ENCODE measurements around the gene PRKCE.

Gene PRKCE

DNA sequence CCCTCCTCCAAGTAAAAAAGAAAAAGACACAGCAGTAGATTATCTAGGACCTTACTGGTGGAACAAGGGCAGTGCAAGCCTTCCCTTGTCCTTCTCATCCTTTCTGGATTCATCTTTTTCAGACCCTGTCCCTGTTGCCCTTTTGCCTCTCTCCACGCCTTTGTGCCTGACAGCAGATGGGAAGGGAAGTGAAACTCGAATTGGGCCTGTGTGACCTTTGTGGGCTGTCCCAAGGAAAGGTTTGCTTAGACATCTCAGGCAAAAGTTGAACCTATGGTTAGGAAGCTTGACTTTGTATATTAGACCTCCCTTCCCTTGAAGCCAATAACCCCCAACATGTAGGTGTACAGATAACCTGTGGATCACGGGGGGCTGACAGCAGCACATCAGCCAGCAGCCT lies 185.3 kb downstream of the PRKCE start:
- WGBS, 2 experiments (ENCODE audit: insufficient coverage in 2 of 2) = 90% methylated on average over 2 of the region's 3 CpGs; no CpG with 5 or more reads in 1 of the 2 experiments
- peaks cover 4% of the 10 kb centered on the region for H3K4me1 ChIP-seq (ENCODE audit: control insufficient read depth, insufficient read depth, low read length, poor library complexity, severe bottlenecking)
- H3K4me3 ChIP-seq (ENCODE audit: extremely low read depth, insufficient read depth, low read length, poor library complexity, severe bottlenecking) = no peak overlapping the region
- H3K9me3 ChIP-seq (ENCODE audit: control insufficient read depth, low read length) = no peaks in the 10 kb centered on the region
- H3K36me3 ChIP-seq (ENCODE audit: control insufficient read depth, insufficient read depth, low read length) = no peaks in the 10 kb centered on the region
- no peak overlapping the region for H3K27ac ChIP-seq (ENCODE audit: low read depth, low read length, severe bottlenecking)

DNA sequence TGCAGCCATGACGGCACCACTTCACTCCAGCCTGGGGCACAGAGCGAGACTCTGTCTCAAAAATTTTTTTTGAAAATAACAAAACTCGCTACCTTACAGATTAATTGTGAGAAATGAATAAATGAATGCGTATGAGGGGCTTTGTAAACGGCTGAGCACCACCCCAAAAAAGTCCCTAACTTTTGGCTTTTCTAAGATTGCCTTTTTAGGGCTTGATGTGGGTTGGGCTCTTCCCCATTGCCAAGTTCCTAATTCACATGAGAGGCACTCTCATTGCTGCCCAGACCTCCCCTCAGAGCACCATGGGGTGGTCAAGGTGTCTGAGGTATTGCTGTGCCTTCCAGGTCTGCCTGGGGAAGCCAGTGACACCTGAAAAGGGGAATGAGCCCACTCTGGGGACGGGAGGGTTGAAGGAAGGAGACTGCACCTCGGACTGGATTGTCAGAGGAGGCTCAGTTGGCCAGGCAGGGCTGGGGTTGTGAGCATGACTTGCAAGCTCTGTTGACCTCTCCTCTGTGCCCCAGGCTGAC lies 186.4 kb downstream of the PRKCE start:
- Histone ChIP-seq H3K9me3 (ENCODE audit: control insufficient read depth, low read length) (no peaks in the 10 kb centered on the region), H3K27ac (ENCODE audit: low read depth, low read length, severe bottlenecking) (no peak overlapping the region), H3K4me3 (ENCODE audit: extremely low read depth, insufficient read depth, low read length, poor library complexity, severe bottlenecking) (no peak overlapping the region), H3K36me3 (ENCODE audit: control insufficient read depth, insufficient read depth, low read length) (no peaks in the 10 kb centered on the region), H3K4me1 (ENCODE audit: control insufficient read depth, insufficient read depth, low read length, poor library complexity, severe bottlenecking) (peaks cover 4% of the 10 kb centered on the region)
- WGBS, 2 experiments (ENCODE audit: insufficient coverage in 2 of 2) = 91% methylated on average over 3 to 4 of the region's 7 CpGs

DNA sequence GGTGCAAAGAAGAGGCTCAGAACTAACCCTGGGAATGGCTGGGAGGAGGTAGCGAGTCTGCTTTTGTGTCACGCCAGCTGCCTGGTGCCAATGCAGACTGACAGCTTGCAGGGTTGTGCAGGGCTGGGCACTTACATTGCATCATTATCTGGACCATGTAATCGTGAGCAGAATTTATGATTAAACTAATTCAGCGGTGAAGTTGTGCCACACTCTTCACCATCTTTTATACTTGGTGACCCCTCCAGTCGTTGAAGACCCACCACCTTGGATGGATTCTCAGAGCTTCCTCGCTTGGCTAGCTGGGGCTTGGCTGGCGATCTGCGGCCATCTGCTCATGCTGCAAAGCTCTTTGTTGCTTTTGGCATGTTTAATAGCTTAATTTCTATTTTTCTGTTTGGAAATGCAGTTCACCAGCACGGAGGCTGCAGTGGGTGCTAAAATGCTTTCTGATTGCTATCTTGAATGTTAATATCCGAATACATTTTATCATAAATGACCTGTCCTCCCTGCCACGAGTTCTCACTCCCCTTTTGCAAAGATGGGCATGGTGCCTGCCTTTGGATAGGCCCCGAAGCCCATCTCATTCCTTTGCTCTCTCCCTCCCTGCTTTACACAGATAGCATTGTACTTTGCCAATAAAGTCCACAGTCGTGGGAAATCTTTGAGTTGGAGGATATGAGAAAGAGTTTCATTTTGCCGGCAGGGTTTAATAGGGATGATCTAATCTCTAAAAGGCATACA lies 188.2 kb downstream of the PRKCE start:
- H3K9me3 ChIP-seq (ENCODE audit: control insufficient read depth, low read length) = no peaks in the 10 kb centered on the region
- H3K27ac ChIP-seq (ENCODE audit: low read depth, low read length, severe bottlenecking) = no peak overlapping the region
- H3K36me3 ChIP-seq (ENCODE audit: control insufficient read depth, insufficient read depth, low read length) = no peaks in the 10 kb centered on the region
- WGBS, 2 experiments (ENCODE audit: insufficient coverage in 2 of 2) = 91 to 99% methylated on average over 6 to 8 of the region's 14 CpGs
- no peak overlapping the region for H3K4me3 ChIP-seq (ENCODE audit: extremely low read depth, insufficient read depth, low read length, poor library complexity, severe bottlenecking)
- peaks cover 4% of the 10 kb centered on the region for H3K4me1 ChIP-seq (ENCODE audit: control insufficient read depth, insufficient read depth, low read length, poor library complexity, severe bottlenecking)

DNA sequence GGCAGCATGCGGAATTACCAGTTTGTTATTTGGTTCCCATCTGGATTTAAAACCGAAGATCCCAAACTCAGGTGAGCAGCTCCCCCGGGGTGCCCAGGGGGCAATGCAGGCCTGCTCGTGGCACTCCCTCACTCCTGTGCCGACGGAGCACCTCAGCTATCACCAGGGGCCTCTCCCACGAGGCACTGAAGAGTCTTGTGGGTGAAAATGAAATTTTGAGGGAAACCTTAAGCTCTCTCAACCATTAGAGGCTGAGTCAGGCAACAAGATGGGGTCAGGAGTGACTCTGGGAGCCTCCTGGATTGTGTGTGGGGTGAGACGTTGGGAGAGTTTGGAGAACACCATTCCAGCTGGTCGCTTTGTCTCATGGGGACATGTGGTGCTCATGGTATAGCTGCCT lies 189.0 kb downstream of the PRKCE start:
- Histone ChIP-seq H3K9me3 (ENCODE audit: control insufficient read depth, low read length) (no peaks in the 10 kb centered on the region), H3K36me3 (ENCODE audit: control insufficient read depth, insufficient read depth, low read length) (peaks cover 5% of the 10 kb centered on the region), H3K4me1 (ENCODE audit: control insufficient read depth, insufficient read depth, low read length, poor library complexity, severe bottlenecking) (peaks cover 4% of the 10 kb centered on the region), H3K4me3 (ENCODE audit: extremely low read depth, insufficient read depth, low read length, poor library complexity, severe bottlenecking) (no peak overlapping the region), H3K27ac (ENCODE audit: low read depth, low read length, severe bottlenecking) (no peak overlapping the region)
- WGBS, 2 experiments (ENCODE audit: insufficient coverage in 2 of 2) = 91 to 94% methylated on average over 3 to 4 of the region's 9 CpGs

DNA sequence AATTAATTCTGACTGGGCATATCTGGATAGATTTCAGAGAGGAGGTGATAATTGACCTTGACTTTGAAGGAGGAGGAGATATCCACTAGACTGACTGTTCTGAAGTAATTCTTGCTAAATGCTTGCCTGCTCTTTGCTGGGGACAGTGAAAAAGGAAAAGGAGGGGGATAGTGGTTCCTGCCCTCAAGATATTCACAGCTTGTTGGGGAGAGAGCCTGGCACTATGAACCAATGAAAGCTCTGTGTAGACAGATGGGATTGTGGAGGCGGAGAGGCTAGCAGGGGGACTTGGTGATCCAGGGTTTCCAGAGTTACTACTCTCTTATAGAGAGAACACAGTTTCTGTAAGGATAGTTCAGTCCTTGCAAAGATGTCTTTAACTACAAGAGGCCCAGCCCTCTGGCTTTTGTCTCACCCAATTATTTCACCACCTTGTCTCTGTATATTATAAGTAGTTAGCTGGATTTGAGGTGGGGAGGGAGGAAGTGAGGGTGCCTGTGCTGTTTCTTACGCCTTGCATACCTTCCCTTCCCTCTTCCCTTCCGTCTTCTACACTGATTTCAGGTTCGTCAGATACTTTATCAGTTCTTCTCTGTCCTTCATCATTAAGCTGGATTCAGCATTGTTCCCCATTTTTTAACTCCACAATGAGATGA lies 190.4 kb downstream of the PRKCE start:
- Histone ChIP-seq H3K9me3 (ENCODE audit: control insufficient read depth, low read length) (no peaks in the 10 kb centered on the region), H3K36me3 (ENCODE audit: control insufficient read depth, insufficient read depth, low read length) (peaks cover 19% of the 10 kb centered on the region), H3K27ac (ENCODE audit: low read depth, low read length, severe bottlenecking) (no peak overlapping the region), H3K4me1 (ENCODE audit: control insufficient read depth, insufficient read depth, low read length, poor library complexity, severe bottlenecking) (peaks cover 4% of the 10 kb centered on the region), H3K4me3 (ENCODE audit: extremely low read depth, insufficient read depth, low read length, poor library complexity, severe bottlenecking) (no peak overlapping the region)
- WGBS, 2 experiments (ENCODE audit: insufficient coverage in 2 of 2) = 100% methylated on average over 2 to 3 of the region's 4 CpGs

DNA sequence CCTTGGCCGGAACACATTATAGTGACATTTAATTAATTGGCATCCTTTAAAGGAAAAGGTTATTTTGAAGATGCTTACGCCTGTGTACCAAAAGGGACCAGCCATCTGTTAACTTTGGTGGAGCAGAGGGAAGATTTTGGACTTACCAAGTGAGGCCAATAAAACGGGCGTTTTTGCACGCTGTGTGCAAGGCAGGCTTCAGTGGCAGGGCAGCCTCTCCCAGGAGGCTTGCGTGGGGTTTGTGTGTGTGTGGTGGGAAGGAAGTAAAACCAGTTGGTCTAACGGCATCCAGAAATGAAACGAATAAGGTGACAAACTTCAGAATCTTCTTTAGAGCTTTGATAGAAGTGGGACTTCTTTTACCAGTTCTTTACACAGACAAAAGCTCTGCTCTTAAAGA lies 191.7 kb downstream of the PRKCE start:
- WGBS, 2 experiments (ENCODE audit: insufficient coverage in 2 of 2) = 80 to 93% methylated on average over 4 of the region's 8 CpGs
- Histone ChIP-seq H3K4me3 (ENCODE audit: extremely low read depth, insufficient read depth, low read length, poor library complexity, severe bottlenecking) (no peak overlapping the region), H3K9me3 (ENCODE audit: control insufficient read depth, low read length) (no peaks in the 10 kb centered on the region), H3K27ac (ENCODE audit: low read depth, low read length, severe bottlenecking) (no peak overlapping the region), H3K4me1 (ENCODE audit: control insufficient read depth, insufficient read depth, low read length, poor library complexity, severe bottlenecking) (peaks cover 4% of the 10 kb centered on the region), H3K36me3 (ENCODE audit: control insufficient read depth, insufficient read depth, low read length) (peaks cover 25% of the 10 kb centered on the region)

DNA sequence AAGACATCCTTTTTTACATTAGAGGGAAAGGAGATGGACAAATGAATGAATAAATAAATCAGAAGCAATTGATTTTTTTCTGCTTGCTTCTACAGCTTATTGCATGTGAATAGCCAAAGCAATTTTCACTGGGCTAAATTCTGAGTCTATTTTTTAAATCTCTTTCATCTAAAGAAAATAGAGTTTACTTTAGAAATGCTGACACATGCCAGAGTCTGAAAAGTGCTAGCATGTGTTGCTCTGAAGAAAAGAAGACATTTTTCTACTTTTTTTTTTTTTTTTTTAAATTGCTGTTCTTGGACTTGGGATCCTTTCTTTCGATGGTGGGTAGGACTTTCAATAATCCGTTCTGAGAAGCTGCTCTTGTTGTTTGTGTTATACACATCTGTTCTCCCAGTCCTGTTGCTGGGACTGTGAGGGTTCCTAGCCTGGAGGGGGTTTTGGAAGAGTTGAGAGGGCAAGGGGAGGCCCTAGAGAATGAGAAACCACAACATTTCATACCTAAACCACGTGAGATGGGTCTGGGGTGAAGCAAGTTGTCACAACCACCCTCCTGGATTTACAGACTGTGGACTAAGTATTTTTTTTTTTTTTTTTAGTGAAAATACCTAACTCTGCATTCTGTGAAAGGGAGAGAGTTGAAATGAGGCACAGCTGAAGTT lies 193.5 kb downstream of the PRKCE start:
- Histone ChIP-seq H3K27ac (ENCODE audit: low read depth, low read length, severe bottlenecking) (no peak overlapping the region), H3K9me3 (ENCODE audit: control insufficient read depth, low read length) (no peaks in the 10 kb centered on the region), H3K36me3 (ENCODE audit: control insufficient read depth, insufficient read depth, low read length) (peaks cover 25% of the 10 kb centered on the region), H3K4me1 (ENCODE audit: control insufficient read depth, insufficient read depth, low read length, poor library complexity, severe bottlenecking) (peaks cover 7% of the 10 kb centered on the region), H3K4me3 (ENCODE audit: extremely low read depth, insufficient read depth, low read length, poor library complexity, severe bottlenecking) (no peak overlapping the region)
- WGBS, 2 experiments (ENCODE audit: insufficient coverage in 2 of 2) = 71 to 100% methylated on average over 1 to 2 of the region's 3 CpGs

DNA sequence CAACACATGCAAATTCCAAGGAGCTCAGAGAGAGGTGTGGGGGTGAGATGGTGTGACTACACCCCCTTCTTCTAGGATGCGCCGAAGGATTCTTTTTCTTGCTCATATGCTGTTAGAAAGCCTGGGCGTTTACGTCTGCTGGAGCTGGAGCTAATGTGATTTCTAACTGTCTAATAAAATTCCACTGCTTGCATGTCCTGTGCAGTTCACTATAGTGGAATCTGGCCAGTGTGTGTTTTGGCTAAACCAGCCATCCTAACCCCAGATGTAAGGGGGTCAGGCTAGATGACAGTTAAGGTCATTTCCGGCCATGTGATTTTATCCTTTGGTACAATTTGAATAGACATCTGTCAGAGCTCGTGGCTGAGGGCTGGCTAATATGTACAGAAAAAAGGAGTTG lies 194.1 kb downstream of the PRKCE start:
- H3K27ac ChIP-seq (ENCODE audit: low read depth, low read length, severe bottlenecking) = no peak overlapping the region
- H3K9me3 ChIP-seq (ENCODE audit: control insufficient read depth, low read length) = no peaks in the 10 kb centered on the region
- H3K4me1 ChIP-seq (ENCODE audit: control insufficient read depth, insufficient read depth, low read length, poor library complexity, severe bottlenecking) = peaks cover 5% of the 10 kb centered on the region
- H3K4me3 ChIP-seq (ENCODE audit: extremely low read depth, insufficient read depth, low read length, poor library complexity, severe bottlenecking) = no peak overlapping the region
- 89 to 100% methylated on average over 2 to 3 of the region's 6 CpGs for WGBS, 2 experiments (ENCODE audit: insufficient coverage in 2 of 2)
- peaks cover 25% of the 10 kb centered on the region for H3K36me3 ChIP-seq (ENCODE audit: control insufficient read depth, insufficient read depth, low read length)

DNA sequence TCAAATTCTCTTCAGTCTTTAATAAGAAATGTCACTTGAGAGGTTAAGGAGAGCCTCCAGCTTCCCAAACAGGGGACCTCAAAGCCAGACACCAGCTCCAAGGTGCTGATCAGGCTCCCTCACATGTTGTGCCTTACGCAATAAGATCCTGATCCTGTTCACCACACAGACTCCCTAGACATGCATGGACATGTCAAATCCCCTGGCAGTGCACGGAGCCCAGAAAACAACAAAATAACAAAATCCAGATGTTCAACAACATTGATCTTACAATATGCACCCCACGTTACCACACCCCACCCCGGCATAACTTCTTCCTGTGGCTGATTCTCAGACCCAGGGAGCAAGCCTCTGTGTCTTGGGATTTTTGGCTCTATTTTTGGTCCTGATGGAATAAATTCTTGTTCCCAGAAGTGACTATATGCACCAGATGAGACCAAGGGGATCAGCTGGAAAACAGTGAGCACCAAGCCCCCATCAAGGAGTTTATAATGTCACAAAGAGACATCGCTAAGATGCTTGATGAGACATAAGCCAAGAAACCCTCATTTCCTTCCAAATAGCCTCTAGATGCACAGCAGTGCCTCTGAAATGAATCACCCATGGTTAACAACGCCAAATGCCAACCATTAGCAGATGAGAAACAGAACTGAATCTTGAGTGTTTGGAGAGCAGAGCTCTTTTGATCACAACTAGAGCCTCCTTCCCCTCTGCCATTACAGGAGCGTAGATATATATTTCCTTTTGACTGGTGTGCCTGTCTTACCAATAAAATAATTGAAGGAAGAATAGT lies 198.2 kb downstream of the PRKCE start:
- Histone ChIP-seq H3K4me3 (ENCODE audit: extremely low read depth, insufficient read depth, low read length, poor library complexity, severe bottlenecking) (no peak overlapping the region), H3K9me3 (ENCODE audit: control insufficient read depth, low read length) (no peaks in the 10 kb centered on the region), H3K4me1 (ENCODE audit: control insufficient read depth, insufficient read depth, low read length, poor library complexity, severe bottlenecking) (peaks cover 5% of the 10 kb centered on the region), H3K27ac (ENCODE audit: low read depth, low read length, severe bottlenecking) (peak overlapping the region; percentile 42), H3K36me3 (ENCODE audit: control insufficient read depth, insufficient read depth, low read length) (peaks cover 28% of the 10 kb centered on the region)
- WGBS, 2 experiments (ENCODE audit: insufficient coverage in 2 of 2) = 89 to 93% methylated on average over 3 of the region's 7 CpGs

DNA sequence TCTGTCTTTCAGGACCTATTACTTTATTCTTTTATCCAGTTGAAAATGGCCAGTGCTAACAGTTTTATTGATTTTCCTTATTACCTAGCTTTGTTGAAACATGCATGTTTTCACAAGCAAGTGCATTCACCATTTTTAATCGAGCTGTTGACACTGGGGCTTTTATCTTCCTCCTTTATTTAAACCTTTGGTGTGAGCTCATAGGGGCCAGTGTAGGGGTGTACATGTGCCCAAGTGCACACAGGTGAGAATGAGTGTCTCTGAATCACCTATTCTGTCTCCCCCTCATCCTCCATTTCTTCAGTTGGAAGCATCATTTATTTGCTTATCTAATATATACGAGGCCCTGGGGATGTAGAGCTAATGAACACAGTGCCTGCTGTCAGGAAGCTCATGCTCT lies 199.1 kb downstream of the PRKCE start:
- Histone ChIP-seq H3K4me3 (ENCODE audit: extremely low read depth, insufficient read depth, low read length, poor library complexity, severe bottlenecking) (no peak overlapping the region), H3K27ac (ENCODE audit: low read depth, low read length, severe bottlenecking) (no peak overlapping the region), H3K9me3 (ENCODE audit: control insufficient read depth, low read length) (no peaks in the 10 kb centered on the region), H3K36me3 (ENCODE audit: control insufficient read depth, insufficient read depth, low read length) (peaks cover 22% of the 10 kb centered on the region), H3K4me1 (ENCODE audit: control insufficient read depth, insufficient read depth, low read length, poor library complexity, severe bottlenecking) (peaks cover 5% of the 10 kb centered on the region)
- no CpG with 5 or more reads among the region's 2 CpGs for WGBS, 2 experiments (ENCODE audit: insufficient coverage in 2 of 2)
